GM18873 (cell line): Measurements from ENCODE around the gene TIMM21.

ENCODE experiments used
- ATAC-seq: cut with Tn5 transposase; IDR thresholded peaks from one replicate; pipeline ENCODE4 v1.9.1; 2021; ENCODE audit warnings: mild to moderate bottlenecking, moderate library complexity, moderate number of reproducible peaks; ENCODE audit not compliant: unreplicated experiment, low FRiP score

Gene TIMM21

GRCh38 chr18:74147779-74148542 lies at the start of gene TIMM21, which contains the start of gene FBXO15:
TIMM21 (plus strand) TSS chr18:74148523; CDS start chr18:74148809, 286 bp downstream.
FBXO15 (minus strand) TSS chr18:74147834; CDS start chr18:74147785, 49 bp downstream.
- ATAC-seq = peak; percentile 88

DNA sequence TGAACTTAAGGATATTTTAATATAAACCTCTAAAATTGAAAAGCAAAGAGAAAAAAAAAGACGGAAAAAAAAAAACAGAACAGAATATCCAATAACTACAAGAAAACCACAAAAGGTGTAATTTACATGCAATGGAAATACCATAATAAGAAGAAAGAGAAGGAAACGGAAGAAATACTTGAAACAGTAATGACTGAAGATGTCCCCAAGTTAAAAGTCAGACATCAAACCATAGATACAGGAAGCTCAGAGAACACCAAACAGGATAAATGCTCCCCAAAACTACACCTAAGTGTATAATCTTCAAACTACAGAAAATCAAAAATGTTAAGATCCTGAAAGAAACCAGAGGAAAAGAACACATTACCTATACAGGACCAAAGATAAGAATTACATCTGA lies 39.9 kb upstream of the TIMM21 start:
- no peak for ATAC-seq

GRCh38 chr18:74110149-74110548 lies 38.2 kb upstream of the TIMM21 start:
- ATAC-seq = no peak

- no peak for ATAC-seq
Observed at GRCh38 chr18:74110976-74111375, 37.3 kb upstream of the TIMM21 start.

GRCh38 chr18:74113711-74114110 lies 34.6 kb upstream of the TIMM21 start:
- no peak for ATAC-seq

- ATAC-seq = no peak
Observed at GRCh38 chr18:74114116-74114515, 34.2 kb upstream of the TIMM21 start.

GRCh38 chr18:74115046-74115445 lies 33.3 kb upstream of the TIMM21 start:
- ATAC-seq = no peak

DNA sequence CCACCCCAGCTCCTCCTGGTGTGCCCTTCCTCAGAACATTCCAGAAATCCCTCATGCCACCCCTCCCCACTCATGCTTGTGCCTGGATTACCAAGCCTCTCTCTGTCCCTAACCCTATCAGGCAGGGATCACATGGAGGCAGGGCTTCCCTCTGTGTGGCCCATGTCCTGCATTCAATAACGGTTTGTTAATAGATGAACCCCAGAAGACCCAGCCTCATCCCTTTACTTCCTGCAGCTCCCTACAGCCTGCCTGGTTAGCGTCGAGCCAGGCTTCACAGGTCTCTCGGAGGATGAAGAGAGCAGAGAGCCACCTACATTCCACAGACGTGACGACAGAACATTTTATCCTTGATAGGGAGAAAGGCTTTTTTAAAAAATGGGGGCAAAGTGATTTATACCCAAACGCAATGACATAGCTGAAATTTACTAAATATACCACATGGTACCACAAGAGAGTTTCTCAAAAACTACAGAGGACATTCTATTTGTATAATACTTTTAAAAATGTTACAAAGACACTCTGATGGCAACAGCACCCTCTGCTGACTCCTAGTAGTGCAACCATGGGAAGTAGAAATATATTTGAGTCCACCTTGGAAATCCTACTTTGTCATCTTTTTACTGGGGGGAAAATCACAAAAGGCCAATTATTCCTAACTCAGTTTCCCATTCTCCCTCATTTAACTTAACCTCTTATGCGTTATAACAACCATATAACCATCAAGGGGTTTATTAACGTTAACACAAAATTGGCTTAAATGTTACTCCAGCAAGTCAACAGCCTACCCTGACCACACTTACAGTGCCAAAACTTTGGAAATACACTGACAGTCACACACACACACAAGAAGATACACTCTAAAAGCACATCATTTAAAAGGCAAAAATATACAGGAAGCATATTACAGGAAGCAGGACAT lies 31.4 kb upstream of the TIMM21 start:
- no peak for ATAC-seq

GRCh38 chr18:74123200-74123599 lies 25.1 kb upstream of the TIMM21 start:
- ATAC-seq = no peak

DNA sequence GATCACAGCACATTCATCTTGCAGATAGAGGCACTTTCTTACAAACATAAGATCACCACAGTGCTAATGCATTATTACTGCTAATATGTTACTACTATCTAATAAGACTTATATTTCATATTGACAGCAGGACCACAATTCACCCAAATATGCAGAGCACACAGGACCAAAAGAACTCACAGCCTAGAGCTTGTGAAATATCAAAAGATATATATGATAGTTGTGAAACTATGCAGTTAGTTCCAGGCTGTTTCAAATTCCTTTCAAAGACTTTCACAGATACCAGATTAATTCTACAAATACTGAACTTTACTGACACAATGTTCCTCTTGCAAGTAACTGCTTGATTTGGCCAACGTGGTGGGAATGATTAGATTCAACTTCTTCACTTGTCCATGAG lies 23.7 kb upstream of the TIMM21 start:
- no peak for ATAC-seq

DNA sequence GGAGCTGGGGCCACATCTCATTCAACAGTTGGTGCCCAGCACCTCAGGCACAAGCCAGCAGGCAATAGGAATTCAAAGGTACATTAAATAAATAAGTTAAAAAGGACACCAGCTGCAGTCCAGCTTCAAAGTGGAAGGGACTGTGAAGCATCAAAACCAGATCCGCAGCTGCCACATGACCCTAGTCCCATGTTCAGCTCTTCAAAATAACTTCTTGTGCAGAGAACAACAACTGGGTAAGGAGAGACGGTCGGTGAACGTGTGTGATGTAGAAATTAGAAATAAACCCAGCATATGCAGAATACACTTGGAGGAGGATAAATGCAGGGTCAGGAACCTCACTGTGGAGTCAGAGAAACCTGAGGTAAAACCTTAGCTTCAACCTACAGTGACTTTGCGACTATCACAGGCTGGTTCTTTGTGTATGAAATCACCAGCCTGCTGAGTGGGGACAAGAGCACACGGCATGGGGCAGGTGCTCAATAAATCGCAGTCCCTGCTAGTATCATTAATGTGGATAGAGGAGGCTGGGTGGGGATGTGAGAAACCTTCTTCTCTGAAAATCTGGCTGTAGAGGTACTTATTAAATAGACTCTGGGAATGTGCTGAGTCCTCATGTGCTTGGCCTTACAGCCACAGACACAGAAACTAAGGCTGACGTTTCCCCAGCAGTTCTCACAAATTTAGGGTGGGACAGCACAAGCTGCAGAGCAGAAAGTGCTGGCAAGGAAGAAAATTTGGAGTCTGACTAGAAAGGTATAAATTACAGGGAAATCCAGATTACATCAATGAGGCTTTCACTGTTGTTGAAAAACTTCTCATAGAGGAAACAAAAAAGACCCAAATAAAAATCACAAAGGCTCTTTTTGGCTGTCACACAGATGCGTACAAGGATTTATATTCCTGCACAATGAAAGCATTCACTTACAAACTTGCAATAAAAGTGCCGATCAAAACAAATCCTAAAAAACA lies 21.4 kb upstream of the TIMM21 start:
- no peak for ATAC-seq

DNA sequence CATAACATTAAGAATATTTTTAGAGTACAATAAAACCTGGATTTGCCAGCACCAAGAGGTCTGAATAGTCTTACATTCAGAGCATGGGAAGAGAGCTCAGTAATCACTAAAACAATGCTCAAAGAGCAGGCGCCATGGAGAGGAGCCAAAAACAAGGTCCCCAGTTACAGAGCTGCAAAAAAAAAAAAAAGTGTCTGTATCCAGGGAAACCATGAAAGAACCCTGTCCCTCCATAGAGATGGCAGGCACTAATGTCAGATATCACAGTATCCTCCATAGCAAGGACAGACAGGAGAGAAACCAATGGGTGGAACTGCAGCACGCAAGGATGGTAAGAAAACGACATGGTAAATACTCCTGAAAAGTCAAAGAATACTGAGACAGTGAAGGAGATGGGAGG lies 20.2 kb upstream of the TIMM21 start:
- no peak for ATAC-seq

GRCh38 chr18:74131124-74131523 lies 17.2 kb upstream of the TIMM21 start:
- ATAC-seq = no peak

- no peak for ATAC-seq
Observed at GRCh38 chr18:74132201-74132600, 16.1 kb upstream of the TIMM21 start.

DNA sequence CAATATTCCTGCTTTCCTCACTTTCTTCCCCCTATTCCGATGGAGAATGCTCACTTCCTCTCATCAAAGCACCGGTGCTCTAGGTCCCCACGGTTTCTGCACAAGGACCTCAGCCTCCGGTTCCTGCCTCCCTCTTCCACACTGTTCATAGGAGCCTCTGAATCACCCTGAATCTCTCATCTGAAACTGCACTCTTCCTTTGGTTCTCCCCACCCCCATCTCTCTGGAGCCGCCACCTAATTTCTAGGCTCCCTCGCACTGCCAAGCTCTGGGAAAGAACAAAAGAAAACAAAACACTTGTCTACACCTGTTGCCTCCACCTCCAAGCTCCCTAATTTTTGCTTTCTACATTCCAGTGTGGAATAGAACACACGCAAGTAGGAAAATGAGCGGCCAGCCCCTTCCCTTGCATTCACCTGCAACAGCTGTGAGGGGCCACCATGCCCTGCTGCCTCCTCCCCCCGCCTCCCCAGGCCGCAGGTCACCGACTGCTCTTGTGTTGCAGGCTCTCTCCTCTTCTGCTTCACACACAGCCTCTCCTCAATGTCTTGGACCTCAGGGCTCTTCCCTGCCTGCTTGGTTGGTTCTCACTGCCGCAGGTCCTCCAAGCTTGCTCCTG lies 10.3 kb upstream of the TIMM21 start:
- ATAC-seq = no peak

DNA sequence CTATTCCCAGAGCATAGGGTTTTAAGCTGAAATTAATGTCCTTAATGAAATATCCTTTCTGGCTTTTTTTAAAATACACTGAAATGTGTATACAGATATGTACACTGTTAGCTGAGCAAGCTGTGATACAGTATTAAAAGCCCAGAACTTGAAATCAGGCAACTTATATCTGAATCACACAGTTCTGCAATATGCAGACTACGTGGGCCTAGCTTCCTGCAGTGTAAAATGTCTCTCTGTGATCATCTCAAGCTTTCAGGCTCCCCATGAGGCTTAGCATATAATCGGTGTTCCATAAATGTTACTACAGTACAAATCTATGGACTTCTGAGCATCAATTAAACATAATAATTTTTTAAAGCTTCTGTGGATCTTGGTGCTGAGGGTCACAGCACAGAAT lies 8.9 kb upstream of the TIMM21 start:
- no peak for ATAC-seq

- no peak for ATAC-seq
Observed at GRCh38 chr18:74139888-74140287, 8.4 kb upstream of the TIMM21 start.

DNA sequence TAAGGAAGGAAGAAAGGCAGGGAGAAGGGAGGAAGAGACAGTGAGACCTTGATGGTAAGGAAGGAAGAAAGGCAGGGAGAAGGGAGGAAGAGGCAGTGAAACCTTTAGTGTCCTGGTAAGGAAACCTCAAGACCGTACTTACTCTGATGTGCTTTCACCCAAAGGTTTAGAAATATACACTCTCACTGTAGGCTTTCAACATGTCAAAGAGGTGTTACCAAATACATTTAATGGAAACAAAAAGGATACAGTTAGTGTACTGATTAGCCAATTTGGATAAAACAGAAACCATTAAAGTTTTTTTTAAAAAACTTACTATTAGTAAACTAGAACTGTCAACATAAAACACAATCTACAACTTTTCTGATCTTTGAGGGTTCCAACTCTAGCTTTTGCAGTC lies 7.7 kb upstream of the TIMM21 start:
- ATAC-seq = no peak

DNA sequence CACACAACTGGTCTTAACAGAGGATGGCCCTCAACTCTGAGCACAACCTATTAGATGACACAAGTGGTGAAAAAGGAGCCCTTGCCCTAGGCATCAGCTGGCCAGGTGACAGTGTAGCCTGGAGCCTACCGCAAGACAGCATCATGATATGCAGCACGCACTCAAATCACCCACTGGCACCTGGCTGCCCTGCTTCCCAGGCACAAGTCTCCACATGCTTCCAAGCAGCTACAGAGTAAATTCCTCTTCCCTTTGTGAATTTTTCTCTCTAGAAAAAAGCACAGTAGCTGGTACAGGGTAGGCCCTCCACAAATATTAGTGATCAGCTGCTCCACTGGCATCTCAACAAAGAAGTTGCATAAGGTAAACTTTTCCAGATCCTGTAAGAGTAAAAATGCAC lies 6.7 kb upstream of the TIMM21 start:
- ATAC-seq = no peak

- no peak for ATAC-seq
Observed at GRCh38 chr18:74142252-74142651, 6.1 kb upstream of the TIMM21 start.
